Mesendoderm (in vitro differentiated cells): Measurements from ENCODE around the gene CACNB1. TPM values are rescaled to one million over a fixed set of nuclear protein-coding genes. Genes with fewer than 3 reads are reported as not detected.

Experiments used
- DNase-seq: peaks from one replicate; pipeline ENCODE4 v3.0.0; 2013
- H2AK5ac ChIP-seq: 2 replicates; pipeline ENCODE4 v1.6.1; 2013; ENCODE audit warnings: low read length, inconsistent platforms
- H2BK120ac ChIP-seq: 2 replicates; pipeline ENCODE4 v1.6.1; 2013; ENCODE audit warnings: low read depth, mild to moderate bottlenecking, low read length, moderate library complexity, mixed read lengths
- H2BK15ac ChIP-seq: replicated peaks from 2 replicates; pipeline ENCODE4 v1.6.1; 2013; ENCODE audit warnings: low read depth, mild to moderate bottlenecking, moderate library complexity
- H2BK5ac ChIP-seq: 2 replicates; pipeline ENCODE4 v1.6.1; 2013; ENCODE audit warnings: low read length, inconsistent platforms
- H3K18ac ChIP-seq: 2 replicates; pipeline ENCODE4 v1.6.1; 2013; ENCODE audit warnings: mild to moderate bottlenecking, low read length, mixed read lengths
- H3K23ac ChIP-seq: one replicate; pipeline ENCODE4 v1.6.1; 2013; ENCODE audit warnings: low read length
- H3K27ac ChIP-seq: 2 replicates; pipeline ENCODE4 v1.5.1; 2013; ENCODE audit warnings: low read depth, mild to moderate bottlenecking, inconsistent platforms, low read length, moderate library complexity
- H3K27me3 ChIP-seq: 2 replicates; pipeline ENCODE4 v1.6.1; 2013; ENCODE audit warnings: low read length, control low read depth, mild to moderate bottlenecking, inconsistent platforms; ENCODE audit not compliant: insufficient read depth, poor library complexity
- H3K36me3 ChIP-seq: 2 replicates; pipeline ENCODE4 v1.6.1; 2013; ENCODE audit warnings: low read length, inconsistent platforms; ENCODE audit not compliant: control insufficient read depth, insufficient read depth
- H3K4ac ChIP-seq: one replicate; pipeline ENCODE4 v1.6.1; 2013; ENCODE audit warnings: low read depth, mild to moderate bottlenecking, low read length, moderate library complexity
- H3K4me1 ChIP-seq: 2 replicates; pipeline ENCODE4 v1.6.1; 2013; ENCODE audit warnings: low read depth, low read length, inconsistent platforms; ENCODE audit not compliant: control insufficient read depth
- H3K4me2 ChIP-seq: 2 replicates; pipeline ENCODE4 v1.6.1; 2013; ENCODE audit warnings: low read length
- H3K4me3 ChIP-seq: 2 replicates; pipeline ENCODE4 v1.5.1; 2013; ENCODE audit warnings: mild to moderate bottlenecking, low read length
- H3K56ac ChIP-seq: one replicate; pipeline ENCODE4 v1.6.1; 2013; ENCODE audit warnings: low read length
- H3K79me1 ChIP-seq: 2 replicates; pipeline ENCODE4 v1.6.1; 2013; ENCODE audit warnings: low read length, inconsistent platforms
- H3K79me2 ChIP-seq: 2 replicates; pipeline ENCODE4 v1.6.1; 2013; ENCODE audit warnings: mild to moderate bottlenecking, low read length; ENCODE audit not compliant: control insufficient read depth, insufficient read depth
- H3K9ac ChIP-seq: 2 replicates; pipeline ENCODE4 v1.6.1; 2013; ENCODE audit warnings: low read length, inconsistent platforms
- H4K5ac ChIP-seq: one replicate; pipeline ENCODE4 v1.6.1; 2013; ENCODE audit warnings: low read length
- H4K8ac ChIP-seq: one replicate; pipeline ENCODE4 v1.6.1; 2013; ENCODE audit warnings: low read depth, mild to moderate bottlenecking, control low read depth, low read length, moderate library complexity
- WGBS: extraction: QIAGEN DNeasy Blood & Tissue Kit; methylation state at CpG from one replicate; pipeline ENCODE4 v1.1.7; 2013; ENCODE audit warnings: low lambda C conversion rate, missing lambda C conversion rate; ENCODE audit not compliant: insufficient coverage; ENCODE audit errors: extremely low coverage; 5-methylcytosine and 5-hydroxymethylcytosine counted together
- polyA plus RNA-seq, 2 experiments: library from polyadenylated mRNA; stranded (reverse); fragments of 200-250 nt; gene quantifications; one replicate each; pipeline ENCODE4 v1.2.3, GENCODE V29; 2013

CACNB1 gene
- polyA plus RNA-seq (2013, experiment 1 of 2) = 4.3 TPM
- 4.5 TPM for polyA plus RNA-seq (2013, experiment 2 of 2)

DNA sequence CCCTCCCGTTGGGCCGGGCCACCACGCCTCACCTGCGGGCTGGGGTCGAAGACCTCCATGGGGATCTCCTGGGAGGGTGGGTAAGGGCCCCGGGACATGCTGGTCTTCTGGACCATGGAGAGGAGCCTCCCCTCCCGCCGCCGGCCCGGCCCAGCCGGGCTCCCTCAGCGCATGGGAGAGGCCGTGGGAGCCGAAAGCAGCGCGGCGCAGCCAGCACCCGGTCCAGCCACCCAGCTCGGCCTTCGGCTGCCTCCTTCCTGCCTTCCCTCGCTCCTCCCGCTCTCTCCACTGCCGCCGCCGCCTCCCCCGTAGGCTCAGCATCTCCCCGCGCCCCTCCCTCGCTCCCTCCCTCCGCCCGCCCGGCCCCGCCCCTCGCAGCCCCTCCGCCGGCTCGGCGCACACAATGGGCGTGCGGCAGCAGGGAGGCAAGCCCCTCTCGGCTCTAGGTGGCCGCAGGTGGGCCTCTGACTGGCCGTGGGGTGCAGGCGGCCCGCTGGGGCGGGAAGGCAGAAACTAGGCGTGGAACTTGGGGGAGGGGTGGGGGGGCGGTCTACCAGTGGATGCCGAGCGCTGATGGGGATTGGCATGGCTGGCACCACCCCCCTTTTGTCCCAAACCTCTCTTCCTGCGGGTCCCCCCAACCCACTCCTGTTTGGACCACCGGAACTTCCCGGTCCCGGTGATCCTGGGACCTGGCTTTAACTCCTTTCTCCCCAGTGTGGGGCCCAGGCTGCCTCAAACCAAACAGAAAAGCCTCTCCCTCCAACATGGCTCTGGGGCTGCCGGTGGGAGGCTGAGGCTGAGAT, at the start of gene CACNB1:
CACNB1 (minus strand) TSS at position 290 of the 806 bp plus-strand sequence; CDS start at position 116, 174 bp downstream.
- Histone ChIP-seq H3K79me2 (peaks cover 35% of the 10 kb centered on the region), H2BK5ac (no peak within 1 kb of the TSS), H3K9ac (peak within 1 kb of the TSS; percentile 76), H3K27me3 (no peaks in the 10 kb centered on the region), H2BK120ac (no peak within 1 kb of the TSS), H3K4me3 (peak within 1 kb of the TSS; percentile 53), H4K5ac (no peak within 1 kb of the TSS), H3K4me1 (peaks cover 13% of the 10 kb centered on the region), H2BK15ac (no peak within 1 kb of the TSS), H3K27ac (peak within 1 kb of the TSS; percentile 49), H4K8ac (peak within 1 kb of the TSS; percentile 81), H3K18ac (peak within 1 kb of the TSS; percentile 68), H3K56ac (peak within 1 kb of the TSS; percentile 92), H3K4ac (peak within 1 kb of the TSS; percentile 71), H3K4me2 (peak within 1 kb of the TSS; percentile 79), H3K23ac (peak within 1 kb of the TSS; percentile 85), H3K36me3 (peaks cover 16% of the 10 kb centered on the region), H3K79me1 (peaks cover 31% of the 10 kb centered on the region), H2AK5ac (peak within 1 kb of the TSS; percentile 37)
- no CpG with 5 or more reads among the region's 55 CpGs for WGBS
- peak; percentile 91 for DNase-seq

DNA sequence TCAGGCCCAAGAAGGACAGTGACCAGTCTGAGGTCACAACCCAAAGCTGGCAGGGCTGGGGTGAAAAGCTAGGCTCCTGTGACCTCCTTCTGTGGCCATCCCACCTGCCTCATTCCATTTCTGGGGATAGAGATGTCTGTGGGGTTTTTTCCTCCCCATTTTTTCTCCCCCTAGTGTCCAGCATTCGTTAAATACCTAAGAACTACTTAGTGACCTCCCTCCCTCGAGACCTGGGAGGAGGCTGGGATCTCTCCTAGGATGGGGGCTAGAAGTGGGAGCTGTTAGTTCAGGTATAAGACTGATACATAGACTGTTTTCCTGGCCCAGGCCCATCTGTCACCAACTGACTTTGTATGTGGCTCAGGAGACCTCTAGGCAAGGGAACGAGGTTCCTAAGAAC, 48.8 kb upstream of the CACNB1 start:
- Histone ChIP-seq H3K27me3 (no peaks in the 10 kb centered on the region), H3K56ac (no peak overlapping the region), H4K5ac (no peak overlapping the region), H2BK5ac (no peak overlapping the region), H3K4ac (no peak overlapping the region), H3K36me3 (no peaks in the 10 kb centered on the region), H3K4me1 (no peaks in the 10 kb centered on the region), H2BK15ac (no peak overlapping the region), H3K9ac (no peak overlapping the region), H2BK120ac (no peak overlapping the region), H3K27ac (no peak overlapping the region), H3K4me2 (no peak overlapping the region), H3K79me1 (no peaks in the 10 kb centered on the region), H3K79me2 (no peaks in the 10 kb centered on the region), H4K8ac (no peak overlapping the region), H3K23ac (no peak overlapping the region), H3K4me3 (no peak overlapping the region), H2AK5ac (no peak overlapping the region), H3K18ac (no peak overlapping the region)
- WGBS = no CpG with 5 or more reads among the region's 3 CpGs
- DNase-seq = no peak

- Histone ChIP-seq H2BK120ac (no peak overlapping the region), H3K9ac (no peak overlapping the region), H3K27ac (no peak overlapping the region), H3K79me1 (no peaks in the 10 kb centered on the region), H4K8ac (no peak overlapping the region), H3K4me2 (no peak overlapping the region), H3K56ac (no peak overlapping the region), H3K4me3 (no peak overlapping the region), H3K4me1 (no peaks in the 10 kb centered on the region), H2AK5ac (no peak overlapping the region), H3K27me3 (no peaks in the 10 kb centered on the region), H3K36me3 (no peaks in the 10 kb centered on the region), H4K5ac (no peak overlapping the region), H3K79me2 (no peaks in the 10 kb centered on the region), H3K18ac (no peak overlapping the region), H2BK15ac (no peak overlapping the region), H2BK5ac (no peak overlapping the region), H3K4ac (no peak overlapping the region), H3K23ac (no peak overlapping the region)
- no CpG with 5 or more reads among the region's 6 CpGs for WGBS
- peak; percentile 95 for DNase-seq
Measured at GRCh38 chr17:39244600-39245570, 47.4 kb upstream of the CACNB1 start.

- Histone ChIP-seq H3K4ac (no peak overlapping the region), H3K23ac (no peak overlapping the region), H3K79me2 (no peaks in the 10 kb centered on the region), H3K18ac (no peak overlapping the region), H3K27ac (no peak overlapping the region), H3K4me3 (no peak overlapping the region), H3K4me2 (no peak overlapping the region), H2BK15ac (no peak overlapping the region), H3K9ac (no peak overlapping the region), H2BK5ac (no peak overlapping the region), H2BK120ac (no peak overlapping the region), H3K79me1 (no peaks in the 10 kb centered on the region), H3K36me3 (no peaks in the 10 kb centered on the region), H4K8ac (no peak overlapping the region), H4K5ac (no peak overlapping the region), H3K56ac (peak overlapping the region; percentile 37), H2AK5ac (no peak overlapping the region), H3K27me3 (no peaks in the 10 kb centered on the region), H3K4me1 (no peaks in the 10 kb centered on the region)
- peak; percentile 37 for DNase-seq
- WGBS = no CpG with 5 or more reads among the region's 11 CpGs
Measured at GRCh38 chr17:39244016-39244599, 46.6 kb upstream of the CACNB1 start.

GRCh38 chr17:39243155-39243554, 45.7 kb upstream of the CACNB1 start:
- WGBS = no CpG with 5 or more reads among the region's 8 CpGs
- no peak overlapping the region for H3K4me2 ChIP-seq
- no peaks in the 10 kb centered on the region for H3K79me1 ChIP-seq
- no peak overlapping the region for H3K9ac ChIP-seq
- no peak overlapping the region for H3K23ac ChIP-seq
- H3K79me2 ChIP-seq = no peaks in the 10 kb centered on the region
- no peak overlapping the region for H2BK5ac ChIP-seq
- no peak overlapping the region for H3K56ac ChIP-seq
- no peak overlapping the region for H3K4me3 ChIP-seq
- no peak overlapping the region for H3K4ac ChIP-seq
- DNase-seq = no peak
- H2BK15ac ChIP-seq = no peak overlapping the region
- no peak overlapping the region for H4K5ac ChIP-seq
- no peaks in the 10 kb centered on the region for H3K36me3 ChIP-seq
- no peak overlapping the region for H4K8ac ChIP-seq
- H3K18ac ChIP-seq = no peak overlapping the region
- no peaks in the 10 kb centered on the region for H3K4me1 ChIP-seq
- no peak overlapping the region for H3K27ac ChIP-seq
- no peak overlapping the region for H2AK5ac ChIP-seq
- H2BK120ac ChIP-seq = no peak overlapping the region
- H3K27me3 ChIP-seq = no peaks in the 10 kb centered on the region
